Activated CD8-positive, alpha-beta memory T cell treated with anti-CD3 and anti-CD28 coated beads, Interleukin-2, amount 10 ng/mL, durations not matched to agents 7 days and 5 days (primary cell): Measurements from ENCODE around the gene PPP1R11. TPM values are rescaled to one million over a fixed set of nuclear protein-coding genes. Genes with fewer than 3 reads are reported as not detected.
A peak's percentile ranks its signal among the peaks of the same experiment; 100 is the strongest.

Experiments used
- ATAC-seq: fragments of 150-1000 bp; cut with Tn5 transposase; one replicate; pipeline ENCODE4 v1.10.0; 2021; ENCODE audit warnings: moderate library complexity
- CTCF ChIA-PET: fragments of 350-600 bp; sonication (Branson Sonifier 250); formaldehyde crosslinking; loops from one replicate; lab custom pipeline; 2021; ENCODE audit warnings: antibody characterized with exemption; lab: Charles Lee
- DNase-seq: peaks from one replicate; pipeline ENCODE4 v3.0.0-alpha.2; 2020
- H3K27ac Mint-ChIP-seq: one replicate; pipeline ENCODE4 v1.8.0; 2021; ENCODE audit warnings: mild to moderate bottlenecking, mixed read lengths
- H3K27me3 Mint-ChIP-seq: one replicate; pipeline ENCODE4 v1.8.0; 2021; ENCODE audit warnings: mixed read lengths
- H3K36me3 Mint-ChIP-seq: one replicate; pipeline ENCODE4 v1.8.0; 2021; ENCODE audit warnings: mild to moderate bottlenecking, mixed read lengths
- H3K4me1 Mint-ChIP-seq: one replicate; pipeline ENCODE4 v1.8.0; 2021; ENCODE audit warnings: mixed read lengths
- H3K4me3 Mint-ChIP-seq: one replicate; pipeline ENCODE4 v1.8.0; 2021; ENCODE audit warnings: mild to moderate bottlenecking, moderate library complexity, mixed read lengths
- H3K9me3 Mint-ChIP-seq: one replicate; pipeline ENCODE4 v1.8.0; 2022; ENCODE audit warnings: low read depth, mixed read lengths
- total RNA-seq, 2 experiments: library from RNA; stranded (reverse); gene quantifications; one replicate each; pipeline ENCODE4 v1.2.3, GENCODE V29; 2021

PPP1R11 gene
- total RNA-seq, 2 experiments from 2014 or later: 49.5 to 50.4 TPM

- Mint-ChIP-seq H3K36me3 (peaks cover 1% of the 10 kb centered on the region), H3K27ac (no peak overlapping the region), H3K4me3 (no peak overlapping the region), H3K27me3 (peaks cover 80% of the 10 kb centered on the region), H3K4me1 (no peaks in the 10 kb centered on the region), H3K9me3 (no peaks in the 10 kb centered on the region)
- CTCF ChIA-PET: interaction anchor here (0.7 to 2.9 kb wide), 3 partner anchors 11 to 404 kb away, joined by 3 to 12 read pairs (median 4); no protein-coding TSS in a partner anchor
- DNase-seq (no peak), ATAC-seq (no peak)
Observed at GRCh38 chr6:30091577-30092381, 24.8 kb downstream of the PPP1R11 start.

GRCh38 chr6:30092852-30093543, 26.0 kb downstream of the PPP1R11 start:
- H3K27ac Mint-ChIP-seq: no peak overlapping the region
- H3K27me3 Mint-ChIP-seq: peaks cover 81% of the 10 kb centered on the region
- H3K36me3 Mint-ChIP-seq: peaks cover 3% of the 10 kb centered on the region
- ATAC-seq: no peak
- H3K4me1 Mint-ChIP-seq: peaks cover 3% of the 10 kb centered on the region
- DNase-seq: no peak
- H3K4me3 Mint-ChIP-seq: no peak overlapping the region
- CTCF ChIA-PET: interaction anchor here (0.7 to 2.3 kb wide), 2 partner anchors 10 to 405 kb away, joined by 3 to 10 read pairs; no protein-coding TSS in a partner anchor
- H3K9me3 Mint-ChIP-seq: no peaks in the 10 kb centered on the region

- no peak overlapping the region for H3K4me3 Mint-ChIP-seq
- CTCF ChIA-PET: interaction anchor here (2.3 kb wide), 1 partner anchor 9 kb away, joined by 10 read pairs; no protein-coding TSS in a partner anchor
- H3K4me1 Mint-ChIP-seq: peaks cover 3% of the 10 kb centered on the region
- ATAC-seq: no peak
- peaks cover 88% of the 10 kb centered on the region for H3K27me3 Mint-ChIP-seq
- DNase-seq: no peak
- peaks cover 3% of the 10 kb centered on the region for H3K36me3 Mint-ChIP-seq
- no peaks in the 10 kb centered on the region for H3K9me3 Mint-ChIP-seq
- no peak overlapping the region for H3K27ac Mint-ChIP-seq
Observed at GRCh38 chr6:30093951-30094661, 27.1 kb downstream of the PPP1R11 start.

- Mint-ChIP-seq H3K27me3 (peaks cover 90% of the 10 kb centered on the region), H3K9me3 (no peaks in the 10 kb centered on the region), H3K27ac (no peak overlapping the region), H3K4me1 (peaks cover 23% of the 10 kb centered on the region), H3K36me3 (peaks cover 3% of the 10 kb centered on the region), H3K4me3 (no peak overlapping the region)
- DNase-seq (no peak), ATAC-seq (no peak)
- CTCF ChIA-PET: interaction anchor here (0.8 to 2.7 kb wide), 2 partner anchors 34 to 73 kb away, joined by 3 to 11 read pairs; no protein-coding TSS in a partner anchor
Observed at GRCh38 chr6:30096829-30097228, 29.8 kb downstream of the PPP1R11 start.

- ATAC-seq: no peak
- Mint-ChIP-seq H3K4me1 (peaks cover 31% of the 10 kb centered on the region), H3K9me3 (no peaks in the 10 kb centered on the region), H3K27me3 (peaks cover 82% of the 10 kb centered on the region), H3K36me3 (peaks cover 2% of the 10 kb centered on the region), H3K4me3 (no peak overlapping the region), H3K27ac (no peak overlapping the region)
- CTCF ChIA-PET: interaction anchor here (0.9 to 2.7 kb wide), 2 partner anchors 33 to 37 kb away, joined by 4 to 11 read pairs; no protein-coding TSS in a partner anchor
- DNase-seq: no peak
Observed at GRCh38 chr6:30097902-30098768, 31.1 kb downstream of the PPP1R11 start.

GRCh38 chr6:30100154-30100553, 33.2 kb downstream of the PPP1R11 start:
- ATAC-seq: no peak
- DNase-seq: no peak

GRCh38 chr6:30100585-30101443, 33.8 kb downstream of the PPP1R11 start:
- peaks cover 37% of the 10 kb centered on the region for H3K4me1 Mint-ChIP-seq
- H3K27me3 Mint-ChIP-seq: peaks cover 76% of the 10 kb centered on the region
- H3K9me3 Mint-ChIP-seq: no peaks in the 10 kb centered on the region
- peak; percentile 18 for ATAC-seq
- DNase-seq: no peak
- no peak overlapping the region for H3K27ac Mint-ChIP-seq
- H3K36me3 Mint-ChIP-seq: peaks cover 2% of the 10 kb centered on the region
- CTCF ChIA-PET: interaction anchor here (0.9 to 5.6 kb wide), 9 partner anchors 25 to 214 kb away, joined by 3 to 234 read pairs (median 4); partner anchors contain the start of genes POLR1H, PPP1R11, TRIM26 and TRIM40
- H3K4me3 Mint-ChIP-seq: peak overlapping the region; percentile 60

More at GRCh38 chr6:30100154-30100553, 33.2 kb downstream of the PPP1R11 start:
- Mint-ChIP-seq H3K4me3 (peak overlapping the region; percentile 13), H3K36me3 (peaks cover 2% of the 10 kb centered on the region), H3K27me3 (peaks cover 81% of the 10 kb centered on the region), H3K9me3 (no peaks in the 10 kb centered on the region), H3K27ac (no peak overlapping the region), H3K4me1 (peaks cover 37% of the 10 kb centered on the region)
- CTCF ChIA-PET: no interaction called here

GRCh38 chr6:30101444-30102413, 34.7 kb downstream of the PPP1R11 start:
- peaks cover 71% of the 10 kb centered on the region for H3K27me3 Mint-ChIP-seq
- H3K9me3 Mint-ChIP-seq: no peaks in the 10 kb centered on the region
- peak; percentile 79 for ATAC-seq
- peaks cover 2% of the 10 kb centered on the region for H3K36me3 Mint-ChIP-seq
- peak; percentile 70 for DNase-seq
- no peak overlapping the region for H3K27ac Mint-ChIP-seq
- CTCF ChIA-PET: interaction anchor here (0.6 to 5.6 kb wide), 16 partner anchors 10 to 213 kb away, joined by 3 to 234 read pairs (median 6); partner anchors contain the start of genes POLR1H, PPP1R11, TRIM26 and TRIM40
- H3K4me3 Mint-ChIP-seq: peak overlapping the region; percentile 60
- peaks cover 37% of the 10 kb centered on the region for H3K4me1 Mint-ChIP-seq

GRCh38 chr6:30102414-30102969, 35.5 kb downstream of the PPP1R11 start:
- no peak for DNase-seq
- peaks cover 2% of the 10 kb centered on the region for H3K36me3 Mint-ChIP-seq
- H3K27ac Mint-ChIP-seq: no peak overlapping the region
- no peaks in the 10 kb centered on the region for H3K9me3 Mint-ChIP-seq
- ATAC-seq: peak; percentile 7
- peaks cover 65% of the 10 kb centered on the region for H3K27me3 Mint-ChIP-seq
- CTCF ChIA-PET: interaction anchor here (0.7 to 5.6 kb wide), 34 partner anchors 8 to 297 kb away, joined by 3 to 234 read pairs (median 6); partner anchors contain the start of genes PPP1R11, RNF39, TRIM26 and TRIM40
- peak overlapping the region; percentile 62 for H3K4me3 Mint-ChIP-seq
- H3K4me1 Mint-ChIP-seq: peaks cover 37% of the 10 kb centered on the region
